LNCaP clone FGC (cell line): ENCODE results near the gene THEM4.

Source experiments
- DNase-seq: peaks from one replicate; pipeline ENCODE4 v3.0.0-alpha.2; 2011; ENCODE audit warnings: low read depth
- H3K4me3 ChIP-seq: 2 replicates; pipeline ENCODE4 v1.5.1; 2011; ENCODE audit warnings: mild to moderate bottlenecking, low read depth, low read length, control low read depth
- CTCF ChIP-seq: IDR thresholded peaks from 2 replicates; pipeline ENCODE4 v1.5.1; 2012; ENCODE audit warnings: mild to moderate bottlenecking; ENCODE audit not compliant: control insufficient read depth, insufficient read depth; ENCODE audit errors: extremely low read depth

THEM4 gene

DNA sequence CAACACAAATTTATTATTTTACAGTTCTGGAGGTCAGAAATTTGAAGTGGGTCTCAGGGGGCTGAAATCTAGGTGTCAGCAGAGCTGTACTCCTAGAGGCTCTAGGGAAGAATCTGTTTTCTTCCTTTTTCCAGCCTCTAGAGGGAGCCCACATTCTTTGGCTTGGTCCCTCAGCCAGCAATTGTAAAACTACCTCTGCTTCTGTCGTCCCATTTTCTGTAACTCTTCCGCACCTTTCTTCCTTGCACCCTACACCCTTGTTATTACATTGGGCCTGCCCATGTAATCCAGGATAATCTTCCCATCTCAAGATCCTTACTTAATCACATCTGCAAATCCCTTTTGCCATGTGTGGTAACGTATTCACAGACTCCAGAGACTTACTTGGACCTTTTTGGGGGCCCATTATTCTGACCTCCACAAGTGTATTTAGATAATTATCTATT is 24.8 kb upstream of the THEM4 start:
- H3K4me3 ChIP-seq = no peak overlapping the region
- peak; percentile 80 for TF ChIP-seq CTCF
- peak; percentile 30 for DNase-seq

DNA sequence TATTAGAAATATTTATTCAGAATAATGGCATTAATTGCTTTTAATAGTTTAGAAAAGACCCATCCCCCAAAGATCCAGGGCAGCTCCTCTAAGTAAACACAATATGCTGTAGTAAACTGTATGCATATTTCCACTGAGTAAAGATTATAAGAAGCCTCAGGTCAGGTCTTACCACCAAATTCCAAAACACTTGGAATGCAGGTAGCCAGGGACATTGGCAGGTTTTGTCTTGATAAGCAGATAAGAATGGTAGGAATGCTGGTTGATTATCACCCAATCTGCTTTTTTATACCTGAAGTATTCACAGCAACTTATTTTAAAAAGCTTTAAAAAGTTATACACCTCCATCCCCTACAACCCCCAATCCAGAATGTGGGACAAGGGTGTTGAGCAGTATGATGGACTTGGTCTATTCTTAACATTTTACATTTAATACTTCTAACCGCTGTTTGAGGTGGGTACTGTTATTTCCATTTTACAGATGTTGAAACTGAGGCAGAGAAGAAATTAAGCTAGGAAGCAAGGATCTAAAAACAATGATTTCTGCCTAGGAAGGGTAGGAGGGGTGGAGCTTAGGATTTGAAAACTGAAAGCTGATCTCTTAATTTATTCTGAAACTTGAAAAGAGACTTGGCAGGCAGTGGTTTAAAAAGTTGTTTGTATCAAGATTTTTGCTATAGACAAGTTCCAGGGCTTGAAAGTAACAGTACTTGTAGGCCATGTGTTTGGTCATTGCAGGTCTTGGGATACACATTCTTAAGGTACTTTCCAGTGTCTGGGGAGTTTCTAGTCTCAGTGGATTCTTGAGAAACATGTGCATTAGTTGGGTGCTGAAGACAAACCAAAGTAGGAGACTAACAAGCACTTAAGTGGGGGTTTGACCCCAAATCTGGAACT is 15.6 kb upstream of the THEM4 start:
- TF ChIP-seq CTCF = no peak
- H3K4me3 ChIP-seq = no peak overlapping the region
- DNase-seq = no peak

GRCh38 chr1:151923422-151923821 is 14.1 kb upstream of the THEM4 start:
- no peak for TF ChIP-seq CTCF
- no peak for DNase-seq
- no peak overlapping the region for H3K4me3 ChIP-seq

GRCh38 chr1:151920149-151920548 is 10.8 kb upstream of the THEM4 start:
- H3K4me3 ChIP-seq = no peak overlapping the region
- no peak for DNase-seq
- no peak for TF ChIP-seq CTCF

GRCh38 chr1:151918819-151919610 is 9.7 kb upstream of the THEM4 start:
- H3K4me3 ChIP-seq = no peak overlapping the region
- TF ChIP-seq CTCF = no peak
- no peak for DNase-seq

DNA sequence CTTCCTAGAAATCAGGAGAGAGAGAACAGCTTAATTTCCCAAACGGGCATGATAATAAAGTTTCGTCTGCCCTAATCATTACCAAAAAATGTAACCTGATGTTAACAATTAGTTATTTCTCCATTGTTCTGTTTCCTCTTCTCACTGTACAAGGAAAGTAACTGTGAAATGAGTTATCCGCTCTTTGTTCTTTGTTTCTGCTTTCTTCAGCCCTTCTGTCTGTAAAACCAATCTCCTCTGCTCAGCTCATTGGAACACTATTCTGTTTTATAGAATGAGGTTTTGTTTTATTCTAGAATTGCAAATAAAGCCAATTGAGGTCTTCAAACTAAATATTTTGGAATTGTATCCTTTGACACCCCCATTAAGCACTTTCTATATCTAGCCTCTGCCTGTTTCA is 8.8 kb upstream of the THEM4 start:
- no peak for TF ChIP-seq CTCF
- DNase-seq = no peak
- no peak overlapping the region for H3K4me3 ChIP-seq
